HG02759 (cell line): ENCODE results near the gene NRXN2.

ENCODE experiments used
- ATAC-seq: cut with Tn5 transposase; IDR thresholded peaks from one replicate; pipeline ENCODE4 v1.9.1; 2021; ENCODE audit warnings: mild to moderate bottlenecking, moderate library complexity; ENCODE audit not compliant: unreplicated experiment

NRXN2 gene

DNA sequence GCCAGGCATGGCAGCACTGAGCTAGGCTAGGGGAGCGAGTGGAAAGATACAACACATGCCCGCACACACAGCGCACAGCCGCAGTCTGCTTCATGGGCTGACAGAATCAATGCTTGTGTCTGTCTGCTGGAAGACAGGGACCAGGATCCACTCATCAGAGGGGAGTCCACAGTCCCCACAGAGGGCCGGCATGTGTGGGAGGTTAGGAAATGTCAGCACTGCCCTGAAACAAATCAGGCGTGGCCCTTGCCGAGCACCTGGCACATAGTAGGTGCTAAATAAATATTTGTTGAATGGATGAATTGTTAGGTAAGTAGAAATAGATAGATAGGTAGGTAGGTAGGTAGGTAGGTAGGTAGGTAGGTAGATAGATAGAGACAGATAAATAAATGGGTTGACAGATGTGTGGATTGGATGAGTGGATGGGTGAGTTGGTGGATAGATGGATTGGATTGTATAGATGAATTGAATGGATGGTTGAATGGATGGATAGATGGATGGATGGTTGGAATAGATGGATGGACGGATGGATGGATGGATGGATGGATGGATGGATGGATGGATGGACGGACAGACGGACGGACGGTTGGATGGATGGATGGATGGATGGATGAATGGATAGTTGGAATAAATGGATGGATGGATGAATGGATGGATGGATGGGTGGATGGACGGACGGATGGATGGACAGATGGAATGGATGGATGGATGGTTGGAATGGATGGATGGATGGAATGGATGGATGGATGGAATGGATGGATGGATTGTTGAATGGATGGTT is 128.6 kb downstream of the NRXN2 start:
- no peak for ATAC-seq

DNA sequence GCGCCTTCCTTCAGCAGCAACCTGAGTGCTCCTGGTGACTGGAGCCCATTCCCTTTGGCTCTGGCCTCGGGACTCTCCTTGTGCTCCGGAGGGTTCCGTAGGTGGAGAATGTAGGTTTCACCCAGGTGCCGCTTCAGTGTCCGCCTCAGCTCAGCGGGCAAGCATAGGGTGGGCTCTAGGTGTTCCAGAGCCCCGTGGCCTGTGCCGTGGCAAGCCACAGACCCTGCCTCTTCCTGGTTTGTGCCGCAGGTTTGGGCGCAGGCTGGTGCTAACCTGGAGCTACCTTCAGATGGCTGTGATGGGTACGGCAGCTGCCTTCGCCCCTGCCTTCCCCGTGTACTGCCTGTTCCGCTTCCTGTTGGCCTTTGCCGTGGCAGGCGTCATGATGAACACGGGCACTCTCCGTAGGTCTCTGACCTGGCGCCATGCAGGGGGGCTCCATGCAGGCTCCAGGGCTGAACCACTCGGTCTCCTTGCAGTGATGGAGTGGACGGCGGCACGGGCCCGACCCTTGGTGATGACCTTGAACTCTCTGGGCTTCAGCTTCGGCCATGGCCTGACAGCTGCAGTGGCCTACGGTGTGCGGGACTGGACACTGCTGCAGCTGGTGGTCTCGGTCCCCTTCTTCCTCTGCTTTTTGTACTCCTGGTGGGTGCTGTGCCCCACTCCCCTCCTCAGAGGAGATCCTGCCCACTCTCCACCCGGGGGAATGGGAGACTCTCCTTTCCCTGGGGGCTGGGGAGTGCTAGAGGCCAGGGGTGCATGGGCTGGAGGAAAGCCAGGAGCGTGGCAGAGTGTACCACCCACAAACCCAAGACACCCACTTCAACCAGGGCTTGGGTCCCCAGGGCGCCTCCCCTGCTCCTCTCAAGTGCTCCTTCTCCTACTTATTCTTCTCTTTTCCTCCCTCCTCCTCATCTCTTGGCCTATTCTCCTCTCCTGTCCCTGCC is 129.6 kb downstream of the NRXN2 start:
- ATAC-seq = no peak

DNA sequence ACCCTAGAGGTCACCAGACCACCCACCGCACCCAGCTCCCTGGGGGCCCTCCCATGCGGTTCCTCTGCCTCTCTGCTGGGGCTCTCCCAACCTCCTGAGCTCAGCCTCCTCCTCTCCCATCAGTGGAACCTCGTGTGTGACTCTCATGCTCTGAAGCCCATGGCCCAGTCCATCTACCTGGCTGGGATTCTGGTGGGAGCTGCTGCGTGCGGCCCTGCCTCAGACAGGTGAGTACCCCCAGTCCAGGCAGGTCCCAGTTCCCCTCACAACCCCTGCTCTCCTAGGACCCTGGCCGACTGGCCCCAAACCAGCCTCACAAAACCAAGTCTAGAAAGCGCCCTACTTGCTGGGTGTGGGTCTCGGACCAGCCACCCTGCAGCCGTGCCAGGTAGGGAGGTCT is 130.3 kb downstream of the NRXN2 start:
- no peak for ATAC-seq

DNA sequence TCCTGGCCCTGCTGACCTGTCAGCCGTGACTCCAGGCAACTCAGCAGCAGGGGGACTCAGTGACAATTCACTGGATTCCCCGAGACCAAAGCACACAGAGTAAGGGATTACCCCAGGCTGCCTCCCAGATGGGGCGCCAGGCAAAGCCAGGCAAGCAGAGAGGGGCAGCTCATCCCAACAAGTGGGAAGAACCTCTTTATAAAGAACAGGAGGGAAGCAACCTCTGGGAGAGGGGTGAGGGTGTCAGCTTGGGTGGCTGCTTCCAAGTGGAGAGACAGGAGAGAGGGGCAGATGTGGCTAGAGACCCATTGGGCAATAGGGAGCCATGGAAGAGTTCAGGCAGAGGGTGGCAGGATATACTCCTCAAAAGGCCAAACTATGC is 130.8 kb downstream of the NRXN2 start:
- ATAC-seq = no peak

DNA sequence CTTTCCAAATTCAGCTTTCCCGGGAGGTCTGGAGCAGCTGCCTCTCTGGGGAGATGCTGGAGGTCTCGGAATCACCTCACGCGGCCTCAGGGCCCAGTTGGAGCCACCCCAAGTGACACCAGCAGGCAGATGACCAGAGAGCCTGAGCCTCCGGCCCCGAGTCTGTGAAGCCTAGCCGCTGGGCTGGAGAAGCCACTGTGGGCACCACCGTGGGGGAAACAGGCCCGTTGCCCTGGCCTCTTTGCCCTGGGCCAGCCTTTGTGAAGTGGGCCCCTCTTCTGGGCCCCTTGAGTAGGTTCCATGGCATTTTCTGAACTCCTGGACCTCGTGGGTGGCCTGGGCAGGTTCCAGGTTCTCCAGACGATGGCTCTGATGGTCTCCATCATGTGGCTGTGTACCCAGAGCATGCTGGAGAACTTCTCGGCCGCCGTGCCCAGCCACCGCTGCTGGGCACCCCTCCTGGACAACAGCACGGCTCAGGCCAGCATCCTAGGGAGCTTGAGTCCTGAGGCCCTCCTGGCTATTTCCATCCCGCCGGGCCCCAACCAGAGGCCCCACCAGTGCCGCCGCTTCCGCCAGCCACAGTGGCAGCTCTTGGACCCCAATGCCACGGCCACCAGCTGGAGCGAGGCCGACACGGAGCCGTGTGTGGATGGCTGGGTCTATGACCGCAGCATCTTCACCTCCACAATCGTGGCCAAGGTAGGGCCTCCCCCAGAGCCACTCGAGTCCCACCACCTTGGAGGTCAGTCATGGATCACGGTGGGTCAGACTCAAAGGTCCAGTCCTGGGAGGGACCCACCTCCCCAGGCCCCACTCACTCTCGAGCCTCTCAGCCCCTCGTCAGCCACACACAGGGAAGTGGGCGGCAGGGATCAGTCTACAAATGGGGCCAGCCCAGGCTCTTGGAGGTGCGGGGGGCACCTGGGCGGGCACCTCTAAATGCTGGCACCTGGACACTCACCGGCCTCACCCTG is 131.5 kb downstream of the NRXN2 start:
- no peak for ATAC-seq

DNA sequence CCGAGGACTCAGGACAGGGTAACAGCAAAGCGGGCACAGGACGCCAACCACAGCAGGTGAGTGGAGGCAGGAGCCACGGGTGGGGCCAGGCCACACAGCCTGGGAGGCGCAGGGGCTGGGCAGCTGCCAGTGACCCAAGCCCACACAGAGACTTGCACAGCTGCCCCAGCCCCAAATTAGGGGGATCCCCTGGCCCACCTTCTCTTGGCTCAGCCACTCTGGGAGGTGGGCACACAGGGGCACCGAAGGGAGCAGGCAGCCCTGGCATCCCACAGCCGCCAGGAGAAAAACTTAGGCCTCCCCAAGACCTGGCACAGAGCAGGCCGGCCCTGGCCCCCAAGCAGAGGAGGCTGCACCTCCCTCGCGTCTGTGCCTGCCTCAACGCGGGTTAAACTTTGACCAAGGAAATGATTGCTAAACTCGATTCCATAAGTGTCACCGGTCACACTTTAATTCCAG is 132.2 kb downstream of the NRXN2 start, which contains the start of gene SLC22A12:
SLC22A12 (plus strand) TSS at position 458 of the 459 bp plus-strand sequence. CDS start 337 bp downstream, outside the sequence.
- no peak for ATAC-seq

DNA sequence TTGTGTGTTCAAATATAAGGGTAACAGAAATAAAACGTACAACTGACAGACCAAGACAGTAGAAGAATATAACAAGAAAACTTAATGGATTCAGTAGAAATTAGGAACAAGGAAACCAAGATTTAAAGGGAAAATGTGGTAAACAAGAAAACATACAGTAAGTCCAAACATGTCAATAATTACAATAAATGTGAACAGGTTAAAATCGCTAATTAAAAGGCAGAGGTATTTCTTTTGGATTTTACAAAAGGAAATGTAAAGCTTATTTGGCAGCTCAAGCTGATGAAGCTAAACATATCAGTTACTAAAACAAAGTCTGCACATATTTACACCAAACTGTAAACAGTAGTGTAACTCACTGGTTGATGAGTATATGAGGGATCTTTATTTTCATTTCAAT is 134.3 kb downstream of the NRXN2 start:
- no peak for ATAC-seq

DNA sequence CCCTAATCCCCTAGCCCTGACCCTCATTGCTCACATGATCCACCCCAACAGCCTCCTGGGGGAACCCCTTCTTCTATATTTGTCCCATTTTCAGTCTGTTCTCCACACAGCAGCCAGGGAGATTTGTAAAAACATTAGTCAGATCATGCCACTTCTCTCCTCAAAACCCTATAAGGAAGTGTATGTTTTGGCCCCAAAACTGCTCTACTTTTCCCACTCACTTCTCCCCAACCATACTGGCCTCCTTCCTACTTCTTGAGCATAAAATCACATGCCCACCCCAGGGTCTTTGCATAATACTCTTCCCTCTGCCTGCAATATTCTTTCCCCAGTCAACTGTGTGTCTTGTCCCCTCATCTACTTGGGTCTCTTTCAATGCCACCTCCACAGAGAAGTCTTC is 136.6 kb downstream of the NRXN2 start:
- no peak for ATAC-seq

DNA sequence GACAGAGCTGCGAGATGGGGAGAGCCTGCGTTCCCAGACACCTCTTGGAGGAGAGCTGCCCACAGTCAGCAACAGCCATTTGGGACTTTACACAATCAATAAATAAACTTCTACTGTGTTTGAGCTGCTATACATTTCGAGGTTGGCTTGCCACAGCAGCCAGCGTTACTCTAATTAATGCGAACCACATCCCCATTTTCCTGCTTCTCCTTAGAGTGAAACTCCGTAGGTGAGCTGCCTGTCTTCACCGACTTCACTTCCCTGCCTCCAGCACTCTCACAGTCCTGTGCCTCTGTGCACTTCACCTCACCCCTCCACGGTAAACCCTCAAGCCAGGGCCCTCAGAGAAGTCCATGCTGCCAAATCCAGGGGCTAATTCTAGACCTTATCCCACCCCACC is 137.8 kb downstream of the NRXN2 start:
- no peak for ATAC-seq

DNA sequence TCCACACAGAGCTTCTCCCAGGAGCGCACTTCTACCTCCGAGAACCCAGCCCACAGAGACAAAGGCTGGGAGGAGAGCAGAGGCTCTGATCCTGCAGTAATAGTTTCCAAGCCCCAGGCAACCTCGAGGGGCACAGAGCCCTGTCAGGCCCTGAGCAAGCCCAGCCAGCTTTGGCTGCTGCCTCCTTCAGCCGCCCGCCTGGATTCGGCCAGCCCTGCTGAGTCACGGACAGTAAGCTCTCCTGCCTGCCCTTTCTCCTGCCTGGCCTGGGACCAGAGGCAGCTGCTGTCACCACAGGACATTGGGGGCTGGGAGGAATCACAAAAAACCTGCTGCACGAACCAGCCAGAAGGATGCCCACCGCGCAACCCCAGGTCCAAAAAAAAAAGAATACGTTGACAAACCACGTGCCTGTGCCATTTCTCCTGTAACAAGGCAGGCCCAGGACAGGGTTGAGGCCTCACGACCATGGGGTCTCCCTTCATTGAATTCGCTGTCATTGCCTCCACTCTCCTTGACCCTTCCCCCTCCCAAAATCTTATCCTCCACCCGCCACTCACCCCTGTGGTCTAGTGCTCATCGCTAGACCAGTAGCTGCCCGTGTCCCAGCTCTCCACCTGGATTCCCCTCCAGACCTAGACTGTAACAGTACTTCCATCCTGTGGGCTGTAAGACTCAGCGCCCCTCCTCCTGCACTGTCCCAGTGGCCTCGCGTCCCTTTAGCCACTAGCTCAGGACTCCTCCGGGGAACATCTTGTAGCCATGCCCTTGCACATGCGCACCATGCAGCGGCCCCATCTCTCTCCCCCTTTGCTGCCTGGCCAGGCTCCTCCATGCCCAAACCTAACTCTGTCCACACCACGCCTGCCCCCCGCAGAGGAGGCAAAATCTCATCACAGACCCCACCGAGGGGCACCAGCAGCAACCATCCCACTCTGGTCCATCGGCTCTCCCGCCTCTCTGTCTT is 139.4 kb downstream of the NRXN2 start:
- no peak for ATAC-seq

DNA sequence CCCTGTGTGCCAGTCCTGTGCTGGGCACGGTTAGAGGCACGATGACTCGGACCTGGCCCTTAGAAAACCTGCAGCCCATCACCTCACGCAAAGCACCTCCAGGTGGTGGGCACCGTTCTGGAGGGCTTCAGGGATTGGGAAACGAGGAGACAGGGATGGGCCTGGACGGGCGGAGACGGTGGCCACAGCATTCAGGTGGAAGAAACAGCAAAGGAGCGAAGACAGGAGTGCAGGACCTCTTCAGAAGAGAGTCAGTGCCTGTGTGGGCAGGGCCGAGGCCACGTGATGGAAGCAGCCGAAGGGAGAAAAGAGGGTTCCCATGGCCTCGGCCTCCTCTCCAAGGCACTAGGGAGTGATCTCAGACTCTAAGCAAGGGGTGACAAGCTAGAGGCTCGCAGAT is 140.1 kb downstream of the NRXN2 start:
- no peak for ATAC-seq

DNA sequence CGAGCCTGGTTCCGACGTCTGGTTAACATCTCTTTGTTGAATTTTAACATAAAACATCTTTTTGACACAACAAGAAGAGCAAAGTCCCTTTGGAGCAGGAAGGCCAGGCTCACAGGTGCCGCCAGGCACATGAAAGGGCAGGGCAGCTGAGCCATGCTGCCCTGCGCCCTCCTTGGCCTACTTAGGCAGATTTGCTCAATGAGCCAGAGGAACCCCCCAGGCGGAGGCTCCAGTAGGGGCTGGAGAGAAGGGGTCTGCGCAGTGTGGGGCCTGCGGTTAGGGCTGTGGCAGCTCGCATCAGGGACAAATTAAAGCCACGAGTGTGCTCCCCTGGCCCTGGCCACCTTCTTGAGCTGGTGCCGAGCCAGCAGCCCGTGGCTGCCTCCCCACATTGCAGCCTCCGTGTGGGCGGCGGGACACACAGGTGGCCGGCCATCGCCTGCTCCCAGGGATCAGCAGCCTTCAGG is 141.9 kb downstream of the NRXN2 start:
- no peak for ATAC-seq

DNA sequence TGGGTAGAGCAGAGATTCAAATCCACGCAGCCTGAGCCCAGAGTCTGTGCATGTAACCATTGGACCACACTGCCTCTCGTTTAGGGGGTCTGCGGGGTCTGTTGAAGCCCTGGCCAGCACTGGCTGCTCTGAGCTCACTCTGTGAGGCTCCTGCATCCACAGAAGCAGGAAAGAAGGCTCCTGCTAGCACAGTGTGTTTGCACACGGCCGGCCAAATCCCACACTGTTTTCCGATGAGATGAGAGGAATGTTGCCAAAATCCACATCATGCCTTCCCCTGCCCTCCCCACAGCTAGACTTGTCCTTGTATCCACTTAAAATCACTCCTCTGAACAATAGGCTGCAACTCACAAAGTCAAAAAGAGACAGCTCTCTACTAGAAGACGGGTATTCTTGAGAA is 142.6 kb downstream of the NRXN2 start:
- ATAC-seq = no peak

DNA sequence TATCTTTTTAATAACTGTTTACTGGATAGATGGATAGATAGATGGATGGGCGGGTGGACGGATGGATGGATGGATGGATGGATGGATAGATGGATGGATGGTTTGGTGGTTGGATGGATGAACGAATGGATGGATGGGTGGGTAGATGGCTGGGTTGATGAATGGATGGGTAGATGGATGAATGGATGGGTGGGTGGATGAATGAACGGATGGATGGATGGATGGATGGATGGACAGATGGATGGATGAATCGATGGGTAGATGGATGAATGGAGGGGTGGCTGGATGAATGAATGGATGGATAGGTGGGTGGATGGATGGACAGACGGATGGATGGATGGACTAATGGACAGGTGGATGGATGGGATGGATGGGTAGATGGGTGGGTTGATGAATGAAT is 145.8 kb downstream of the NRXN2 start:
- no peak for ATAC-seq

DNA sequence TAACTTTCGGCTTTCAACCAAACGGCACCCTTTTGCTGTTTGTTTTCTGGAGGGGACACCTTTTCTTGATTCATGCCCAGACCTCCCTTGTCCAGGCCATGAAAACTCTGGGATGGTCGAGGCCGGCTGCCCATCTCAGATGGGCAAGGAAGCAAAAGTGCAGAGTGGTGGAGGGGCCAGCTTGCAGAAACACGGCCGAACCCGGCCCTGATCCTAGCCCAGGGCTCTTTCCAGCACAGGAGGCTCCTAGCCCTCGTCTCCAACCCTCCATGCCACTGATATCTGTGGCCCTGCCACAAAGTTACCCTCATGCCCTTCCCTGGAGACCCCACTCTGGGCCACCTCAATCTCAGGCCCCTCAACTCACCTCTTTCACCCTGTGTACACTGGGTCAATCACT is 150.9 kb downstream of the NRXN2 start:
- ATAC-seq = no peak

DNA sequence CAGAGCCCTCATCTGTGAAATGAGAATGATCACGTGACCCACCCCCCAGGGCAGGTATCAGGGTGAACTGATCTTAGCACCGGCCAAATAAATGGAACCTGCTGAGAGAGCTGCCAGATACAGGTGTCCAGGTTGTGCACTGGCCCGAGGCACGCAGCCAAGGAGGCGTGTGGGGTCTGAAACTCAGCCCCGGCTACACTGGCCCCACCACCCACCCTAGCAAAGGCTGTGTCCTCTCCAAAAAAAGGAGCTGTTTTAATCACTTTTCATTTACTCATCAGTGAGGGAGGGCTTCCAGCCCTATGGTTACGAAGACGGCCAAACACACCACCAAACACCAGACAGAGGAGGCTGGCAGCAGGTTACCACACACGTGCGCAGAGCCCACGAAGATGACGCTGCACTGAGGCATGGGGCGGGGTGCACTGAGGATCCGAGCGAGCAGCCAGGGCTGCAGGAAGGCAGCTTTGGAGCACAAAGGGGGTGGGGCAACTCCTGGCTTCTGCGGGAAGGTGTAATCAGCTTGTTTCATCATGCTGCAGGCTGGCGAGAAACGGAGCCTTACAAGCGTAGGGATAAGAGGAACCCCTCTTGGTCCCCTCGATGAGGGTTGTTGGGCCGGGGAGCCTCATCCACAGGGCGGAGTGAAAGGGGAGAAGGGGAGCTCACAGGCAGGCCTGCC is 151.4 kb downstream of the NRXN2 start:
- ATAC-seq = no peak

DNA sequence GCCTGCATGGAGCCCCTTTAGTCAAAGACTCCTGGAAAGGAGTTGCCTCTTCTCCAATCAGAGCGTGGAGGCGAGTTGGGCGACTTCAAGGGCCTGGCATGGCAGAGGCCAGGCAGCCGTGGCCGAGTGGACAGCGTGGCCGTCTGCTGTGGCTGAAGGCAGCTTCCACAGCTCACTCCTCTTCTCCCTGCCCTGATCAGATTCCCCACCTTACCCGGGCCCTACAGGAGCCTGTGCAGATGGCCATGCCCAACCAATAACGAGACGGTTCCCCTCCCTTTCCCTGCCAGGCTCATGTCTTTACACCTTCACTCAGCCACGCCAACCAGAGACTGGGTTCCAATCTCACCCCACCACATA is 152.0 kb downstream of the NRXN2 start:
- no peak for ATAC-seq

DNA sequence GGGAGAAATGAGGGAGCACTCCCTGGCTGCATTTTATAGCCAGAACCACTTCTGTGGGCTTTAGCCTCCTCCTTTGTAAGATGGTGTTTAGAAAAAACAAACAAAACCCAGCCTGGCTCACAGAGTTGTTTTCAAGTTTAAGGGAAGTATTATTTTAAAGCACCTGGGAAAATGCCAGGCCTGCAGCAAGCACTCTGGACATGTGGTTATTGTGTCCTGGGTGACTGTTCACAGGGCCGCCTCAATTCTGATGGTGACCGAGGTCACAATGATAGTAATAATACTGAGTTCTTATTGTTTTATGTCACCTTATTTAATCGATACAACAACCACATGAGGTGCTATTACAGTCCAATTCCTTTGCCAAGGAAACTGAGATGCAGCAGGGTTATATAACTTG is 152.7 kb downstream of the NRXN2 start:
- no peak for ATAC-seq
